ENCODE data around the gene SLC5A4. TPM values are rescaled to one million over a fixed set of nuclear protein-coding genes. Genes with fewer than 3 reads are reported as not detected.
"Not testable (repeated sequence)": the region's sequence is repeated elsewhere in the genome, so short reads cannot be mapped to it uniquely, and the experiment has no call there.

SLC5A4 gene
- total and polyA plus RNA-seq, 12 donors: 0.06 to 0.89 (median 0.20) TPM; not detected in 2

- Histone ChIP-seq H3K9me3 (no peaks in the 10 kb centered on the region), H3K4me1 (peaks cover 0 to 9% (median 0%) of the 10 kb centered on the region in 9 donors), H3K4me3 (peak overlapping the region in 3 of 10 donors; percentile 2 to 27 (median 21)), H3K27me3 (peaks cover 0 to 3% (median 0%) of the 10 kb centered on the region in 7 donors), H3K36me3 (no peaks in the 10 kb centered on the region), H3K27ac (no peak overlapping the region)
- intact Hi-C loops (cut with DNase I): loop anchor here in 9 of 10 donors (1.0 to 10.0 kb wide), 10 partner anchors 63 to 294 kb away; no protein-coding TSS in a partner anchor
- 28 to 29% methylated on average over 10 of the region's 10 CpGs for WGBS, 2 donors
- DNase-seq (peak; percentile 25 to 73), ATAC-seq (peak in 6 of 8 donors; percentile 43 to 78 (median 54))
- TF ChIP-seq CTCF (IDR thresholded peaks at IDR 0.05): peak; percentile 54 to 90 (median 86)
Measured at GRCh38 chr22:32265882-32266767, 11.0 kb upstream of the SLC5A4 start.

GRCh38 chr22:32263678-32264077, 8.5 kb upstream of the SLC5A4 start:
- 94 to 96% methylated on average over 4 of the region's 4 CpGs for WGBS, 2 donors

GRCh38 chr22:32261306-32261705, 6.2 kb upstream of the SLC5A4 start:
- H3K27me3 ChIP-seq: peaks cover 0 to 11% (median 0%) of the 10 kb centered on the region in 7 donors
- no peak overlapping the region for H3K4me3 ChIP-seq
- intact Hi-C loops (cut with DNase I): loop anchor here in 5 of 10 donors (10.0 kb wide), 3 partner anchors 147 to 287 kb away; no protein-coding TSS in a partner anchor
- no peak overlapping the region for H3K27ac ChIP-seq
- ATAC-seq (no peak), DNase-seq (no peak)
- H3K4me1 ChIP-seq: peaks cover 0 to 6% (median 0%) of the 10 kb centered on the region in 9 donors
- no peaks in the 10 kb centered on the region for H3K36me3 ChIP-seq
- WGBS, 2 donors: 80 to 84% methylated on average over 4 of the region's 4 CpGs
- no peaks in the 10 kb centered on the region for H3K9me3 ChIP-seq
- no peak for TF ChIP-seq CTCF (IDR thresholded peaks at IDR 0.05)

More at GRCh38 chr22:32263678-32264077, 8.5 kb upstream of the SLC5A4 start:
- H3K4me1 ChIP-seq, H3K4me3 ChIP-seq, H3K9me3 ChIP-seq, H3K27me3 ChIP-seq, ATAC-seq, H3K27ac ChIP-seq, DNase-seq, H3K36me3 ChIP-seq: not testable (repeated sequence)
- intact Hi-C loops (cut with DNase I): loop anchor here in 5 of 10 donors (10.0 kb wide), 3 partner anchors 149 to 289 kb away; no protein-coding TSS in a partner anchor

- no peaks in the 10 kb centered on the region for H3K36me3 ChIP-seq
- intact Hi-C loops (cut with DNase I): no loop called here
- H3K4me3 ChIP-seq: no peak overlapping the region
- no peaks in the 10 kb centered on the region for H3K9me3 ChIP-seq
- H3K4me1 ChIP-seq: no peaks in the 10 kb centered on the region
- no peak for TF ChIP-seq CTCF (IDR thresholded peaks at IDR 0.05)
- H3K27me3 ChIP-seq: peaks cover 0 to 11% (median 3%) of the 10 kb centered on the region in 7 donors
- H3K27ac ChIP-seq: no peak overlapping the region
- WGBS, 2 donors: 69 to 81% methylated on average over 2 of the region's 2 CpGs
- no peak for DNase-seq
- no peak for ATAC-seq
Measured at GRCh38 chr22:32258791-32259190, 3.6 kb upstream of the SLC5A4 start.
